ENCODE data around the gene DGKD. TPM values are rescaled to one million over a fixed set of nuclear protein-coding genes. Genes with fewer than 3 reads are reported as not detected.

The DGKD gene
- total RNA-seq, 4 donors from 2014 or later: 67.7 to 195 (median 125) TPM

DNA sequence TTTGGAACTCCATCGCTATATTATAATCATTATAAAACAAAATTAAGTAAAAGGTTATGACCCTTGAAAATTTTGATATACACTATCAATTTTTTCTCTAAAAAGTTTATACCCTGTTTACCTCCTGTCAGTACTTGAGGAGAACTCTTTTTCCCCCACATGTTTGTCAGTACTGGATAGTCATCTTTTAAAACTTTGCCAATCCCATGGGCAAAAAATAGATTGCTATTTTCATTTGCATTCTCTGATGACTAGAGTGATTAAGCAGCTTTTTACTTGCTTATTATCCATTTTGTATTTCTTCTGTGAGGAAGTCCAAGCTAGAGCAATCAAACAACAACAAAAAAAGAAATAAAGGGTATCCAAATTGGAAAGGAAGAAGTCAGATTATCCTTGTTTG lies 76.4 kb downstream of the DGKD start:
- H3K4me3 ChIP-seq: no peak overlapping the region
- H3K36me3 ChIP-seq: peaks cover 0 to 14% (median 0%) of the 10 kb centered on the region in 3 donors

DNA sequence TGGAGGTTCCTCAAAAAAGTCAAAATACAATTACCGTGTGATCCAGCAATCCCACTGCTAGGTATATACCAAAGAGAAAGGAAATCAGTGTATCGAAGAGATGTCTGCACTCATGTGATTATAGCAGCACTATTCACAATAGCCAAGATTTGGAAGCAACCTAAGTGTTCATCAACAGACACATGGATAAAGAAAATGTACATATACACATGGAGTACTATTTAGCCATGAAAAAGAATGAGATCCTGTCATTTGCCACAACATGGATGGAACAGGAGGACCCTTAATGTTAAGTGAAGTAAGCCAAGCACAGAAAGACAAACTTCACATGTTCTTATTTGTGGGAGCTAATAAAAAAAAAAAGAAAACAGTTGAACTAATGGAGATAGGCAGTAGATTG lies 78.7 kb downstream of the DGKD start:
- no peak for TF ChIP-seq POLR2A (IDR thresholded peaks at IDR 0.05)
- TF ChIP-seq, protein P1, sequence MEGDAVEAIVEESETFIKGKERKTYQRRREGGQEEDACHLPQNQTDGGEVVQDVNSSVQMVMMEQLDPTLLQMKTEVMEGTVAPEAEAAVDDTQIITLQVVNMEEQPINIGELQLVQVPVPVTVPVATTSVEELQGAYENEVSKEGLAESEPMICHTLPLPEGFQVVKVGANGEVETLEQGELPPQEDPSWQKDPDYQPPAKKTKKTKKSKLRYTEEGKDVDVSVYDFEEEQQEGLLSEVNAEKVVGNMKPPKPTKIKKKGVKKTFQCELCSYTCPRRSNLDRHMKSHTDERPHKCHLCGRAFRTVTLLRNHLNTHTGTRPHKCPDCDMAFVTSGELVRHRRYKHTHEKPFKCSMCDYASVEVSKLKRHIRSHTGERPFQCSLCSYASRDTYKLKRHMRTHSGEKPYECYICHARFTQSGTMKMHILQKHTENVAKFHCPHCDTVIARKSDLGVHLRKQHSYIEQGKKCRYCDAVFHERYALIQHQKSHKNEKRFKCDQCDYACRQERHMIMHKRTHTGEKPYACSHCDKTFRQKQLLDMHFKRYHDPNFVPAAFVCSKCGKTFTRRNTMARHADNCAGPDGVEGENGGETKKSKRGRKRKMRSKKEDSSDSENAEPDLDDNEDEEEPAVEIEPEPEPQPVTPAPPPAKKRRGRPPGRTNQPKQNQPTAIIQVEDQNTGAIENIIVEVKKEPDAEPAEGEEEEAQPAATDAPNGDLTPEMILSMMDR (IDR thresholded peaks at IDR 0.05): no peak
- H3K36me3 ChIP-seq: peaks cover 0 to 38% (median 0%) of the 10 kb centered on the region in 3 donors
- H3K9me3 ChIP-seq: no peaks in the 10 kb centered on the region
- DNase-seq: no peak
- no peak overlapping the region for H3K4me3 ChIP-seq
- no peaks in the 10 kb centered on the region for H3K27me3 ChIP-seq
- H3K4me1 ChIP-seq: no peaks in the 10 kb centered on the region
- H3K27ac ChIP-seq: no peak overlapping the region

More for the DNA sequence above, 76.4 kb downstream of the DGKD start:
- no peak for DNase-seq
- no peak for TF ChIP-seq POLR2A (IDR thresholded peaks at IDR 0.05)
- TF ChIP-seq, protein P1 (IDR thresholded peaks at IDR 0.05): no peak
- Histone ChIP-seq H3K9me3 (no peaks in the 10 kb centered on the region), H3K27me3 (no peaks in the 10 kb centered on the region), H3K27ac (no peak overlapping the region), H3K4me1 (no peaks in the 10 kb centered on the region)

DNA sequence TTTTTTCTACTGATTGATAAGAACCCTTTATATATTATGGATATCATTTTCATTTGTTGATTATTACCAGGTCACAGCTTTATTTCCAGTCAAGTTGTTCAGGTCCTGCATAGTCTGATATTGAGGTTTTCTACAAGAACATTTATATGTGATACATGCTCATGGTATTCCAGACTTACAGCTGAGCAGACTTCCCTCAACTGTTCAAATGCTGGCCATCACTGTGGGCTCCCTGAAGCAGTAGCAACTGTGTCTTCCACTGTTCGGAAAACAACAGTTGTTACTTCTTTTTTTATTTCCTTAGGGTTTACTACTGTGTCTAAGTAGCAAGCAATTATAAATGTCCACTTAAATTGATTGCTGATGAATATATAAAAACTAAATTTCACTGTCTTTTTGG lies 79.5 kb downstream of the DGKD start:
- DNase-seq: no peak
- Histone ChIP-seq H3K27me3 (no peaks in the 10 kb centered on the region), H3K36me3 (peaks cover 0 to 45% (median 0%) of the 10 kb centered on the region in 3 donors), H3K4me3 (no peak overlapping the region), H3K27ac (no peak overlapping the region), H3K9me3 (no peaks in the 10 kb centered on the region), H3K4me1 (no peaks in the 10 kb centered on the region)
- TF ChIP-seq POLR2A (IDR thresholded peaks at IDR 0.05): no peak
- TF ChIP-seq, protein P1 (IDR thresholded peaks at IDR 0.05): no peak

DNA sequence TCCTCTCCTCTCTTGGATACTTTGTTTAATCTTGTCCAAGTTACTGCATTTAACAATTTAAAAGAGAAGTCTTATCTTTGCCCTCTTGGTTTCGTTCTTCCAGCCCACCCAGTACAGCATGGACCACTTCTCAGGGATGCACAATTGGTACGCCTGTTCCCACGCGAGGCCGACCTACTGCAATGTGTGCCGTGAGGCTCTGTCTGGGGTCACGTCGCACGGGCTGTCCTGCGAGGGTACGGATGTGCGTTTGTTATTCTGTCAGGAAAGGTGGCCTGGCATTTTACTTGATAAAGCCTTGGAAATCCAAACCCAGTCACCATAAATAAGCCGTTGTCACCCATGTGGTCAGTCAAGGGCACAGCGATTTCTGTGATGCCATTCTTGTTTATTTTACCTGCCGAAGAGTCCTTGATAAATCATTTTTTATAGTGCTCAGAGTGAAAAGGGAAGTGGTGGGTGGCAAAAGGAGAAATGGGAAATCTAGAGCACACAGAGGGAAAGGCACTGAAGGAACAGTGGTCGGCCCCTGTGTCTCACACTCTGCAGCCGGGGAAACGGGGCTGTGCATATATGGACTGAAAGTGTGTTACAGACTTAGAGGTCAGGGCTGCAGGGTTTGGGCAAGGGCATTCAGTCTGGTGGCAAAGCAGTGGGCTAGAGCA lies 80.5 kb downstream of the DGKD start:
- Histone ChIP-seq H3K4me1 (no peaks in the 10 kb centered on the region), H3K27ac (no peak overlapping the region), H3K9me3 (no peaks in the 10 kb centered on the region), H3K27me3 (no peaks in the 10 kb centered on the region), H3K36me3 (peaks cover 0 to 55% (median 0%) of the 10 kb centered on the region in 3 donors), H3K4me3 (no peak overlapping the region)
- TF ChIP-seq, protein P1 (IDR thresholded peaks at IDR 0.05): no peak
- TF ChIP-seq POLR2A (IDR thresholded peaks at IDR 0.05): no peak
- peak in 2 of 3 donors; percentile 21 to 44 for DNase-seq

GRCh38 chr2:233435436-233436190 lies 81.3 kb downstream of the DGKD start:
- Histone ChIP-seq H3K9me3 (no peaks in the 10 kb centered on the region), H3K27me3 (no peaks in the 10 kb centered on the region), H3K36me3 (peaks cover 0 to 64% (median 0%) of the 10 kb centered on the region in 3 donors), H3K4me3 (no peak overlapping the region), H3K4me1 (no peaks in the 10 kb centered on the region), H3K27ac (no peak overlapping the region)
- DNase-seq: peak in 2 of 3 donors; percentile 15 to 32
- TF ChIP-seq POLR2A (IDR thresholded peaks at IDR 0.05): no peak
- TF ChIP-seq, protein P1 (IDR thresholded peaks at IDR 0.05): no peak

All from Peyer's patch (tissue), 4 donors.